ENCODE results near the gene RUVBL1. TPM values are rescaled to one million over a fixed set of nuclear protein-coding genes. Genes with fewer than 3 reads are reported as not detected.

RUVBL1 gene
- total and polyA plus RNA-seq, 2 of the 4 experiments (the other 2 are of a cell fraction), result 68.7 to 83.3 TPM

Small RNAs within 50 kb of the gene (microRNA-seq; reads per million reads assigned to microRNA genes)
- gene RNU2-37P (ENCODE audit: insufficient read depth, insufficient read length), result not detected
- gene RNU6-823P (ENCODE audit: insufficient read depth, insufficient read length), result not detected

Small RNAs within 50 kb of the gene (small RNA-seq; reads per million reads assigned to genes)
- gene RNU2-37P (0 to 6.0 (median 0.42) reads per million in 5 experiments), gene RNU6-823P (0 reads per million in 5 experiments)

Other genes starting within 250 kb of the RUVBL1 start
- not detected in 2 replicates for gene KBTBD12, start 208.6 kb downstream of the RUVBL1 start, total RNA-seq (2012; rRNA removed)
- gene KBTBD12, start 208.6 kb downstream of the RUVBL1 start, polyA plus RNA-seq (2012; rRNA removed), result not detected in 2 replicates
- gene SEC61A1, start 71.4 kb downstream of the RUVBL1 start, total RNA-seq (2012; rRNA removed), result 478 and 487 TPM in 2 replicates
- gene SEC61A1, start 71.4 kb downstream of the RUVBL1 start, polyA plus RNA-seq (2012; rRNA removed), result 347 and 377 TPM in 2 replicates
- 4.4 and 4.5 TPM in 2 replicates for gene EEFSEC, start 29.7 kb upstream of the RUVBL1 start, total RNA-seq (2012; rRNA removed)
- gene EEFSEC, start 29.7 kb upstream of the RUVBL1 start, polyA plus RNA-seq (2012; rRNA removed), result 9.3 and 10.6 TPM in 2 replicates

Data from IMR-90 (cell line).